Measurements from ENCODE around the gene DYNC2H1. TPM values are rescaled to one million over a fixed set of nuclear protein-coding genes. Genes with fewer than 3 reads are reported as not detected.

DYNC2H1 gene
- total RNA-seq, 2 experiments from 2014 or later: 2.8 to 3.2 TPM

DNA sequence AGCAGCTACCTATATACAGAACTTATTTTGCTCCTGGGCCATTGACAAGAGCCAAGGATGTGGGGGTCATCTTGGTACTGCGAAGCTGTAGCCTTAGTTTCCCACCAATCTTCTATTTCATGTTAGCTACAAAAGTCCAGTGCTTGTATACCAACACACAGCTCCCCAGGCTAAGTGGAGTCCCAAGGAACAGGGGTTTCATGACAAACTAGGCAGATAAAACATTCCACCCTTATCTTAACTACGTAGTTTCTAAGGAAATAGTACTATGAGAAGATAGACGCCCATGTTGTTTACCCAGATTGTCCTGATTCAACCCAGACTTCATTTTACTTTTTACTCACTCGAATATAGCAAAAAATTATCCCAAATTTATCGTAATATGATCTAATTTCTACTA, 218.5 kb downstream of the DYNC2H1 start:
- DNase-seq: no peak
- TF ChIP-seq, protein P1, sequence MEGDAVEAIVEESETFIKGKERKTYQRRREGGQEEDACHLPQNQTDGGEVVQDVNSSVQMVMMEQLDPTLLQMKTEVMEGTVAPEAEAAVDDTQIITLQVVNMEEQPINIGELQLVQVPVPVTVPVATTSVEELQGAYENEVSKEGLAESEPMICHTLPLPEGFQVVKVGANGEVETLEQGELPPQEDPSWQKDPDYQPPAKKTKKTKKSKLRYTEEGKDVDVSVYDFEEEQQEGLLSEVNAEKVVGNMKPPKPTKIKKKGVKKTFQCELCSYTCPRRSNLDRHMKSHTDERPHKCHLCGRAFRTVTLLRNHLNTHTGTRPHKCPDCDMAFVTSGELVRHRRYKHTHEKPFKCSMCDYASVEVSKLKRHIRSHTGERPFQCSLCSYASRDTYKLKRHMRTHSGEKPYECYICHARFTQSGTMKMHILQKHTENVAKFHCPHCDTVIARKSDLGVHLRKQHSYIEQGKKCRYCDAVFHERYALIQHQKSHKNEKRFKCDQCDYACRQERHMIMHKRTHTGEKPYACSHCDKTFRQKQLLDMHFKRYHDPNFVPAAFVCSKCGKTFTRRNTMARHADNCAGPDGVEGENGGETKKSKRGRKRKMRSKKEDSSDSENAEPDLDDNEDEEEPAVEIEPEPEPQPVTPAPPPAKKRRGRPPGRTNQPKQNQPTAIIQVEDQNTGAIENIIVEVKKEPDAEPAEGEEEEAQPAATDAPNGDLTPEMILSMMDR (IDR thresholded peaks at IDR 0.05): no peak
- peaks cover 5% of the 10 kb centered on the region for H3K4me1 Mint-ChIP-seq (ENCODE audit: low read depth)
- H3K4me3 ChIP-seq (ENCODE audit: low read length): no peak overlapping the region
- intact Hi-C loops (cut with DNase I, micrococcal nuclease): loop anchor here in 1 of 2 experiments (5.0 kb wide), 1 partner anchor 275 kb away; no protein-coding TSS in a partner anchor
- no peak for ATAC-seq (ENCODE audit: poor library complexity)
- no peak overlapping the region for H3K27ac Mint-ChIP-seq
- ChIA-PET CTCF (no interaction called here), POLR2A (no interaction called here)
- peaks cover 8% of the 10 kb centered on the region for H3K4me1 ChIP-seq (ENCODE audit: insufficient read depth, low read length)
- H3K36me3 Mint-ChIP-seq (ENCODE audit: low read depth): peaks cover 4% of the 10 kb centered on the region
- no peaks in the 10 kb centered on the region for H3K9me3 Mint-ChIP-seq
- H3K4me3 Mint-ChIP-seq: no peak overlapping the region
- no peaks in the 10 kb centered on the region for H3K27me3 ChIP-seq (ENCODE audit: control insufficient read depth in 1 of 2, insufficient read depth in 2 of 2, low read length in 2 of 2)
- no peaks in the 10 kb centered on the region for H3K36me3 ChIP-seq (ENCODE audit: insufficient read depth, low read length)
- peaks cover 0 to 4% of the 10 kb centered on the region in 2 experiments for H3K9me3 ChIP-seq (ENCODE audit: control insufficient read depth in 1 of 2, insufficient read depth in 1 of 2, low read length in 2 of 2)
- H3K27me3 Mint-ChIP-seq: no peaks in the 10 kb centered on the region
- H3K27ac ChIP-seq (ENCODE audit: low read depth in 1 of 2, low read length in 2 of 2): no peak overlapping the region

DNA sequence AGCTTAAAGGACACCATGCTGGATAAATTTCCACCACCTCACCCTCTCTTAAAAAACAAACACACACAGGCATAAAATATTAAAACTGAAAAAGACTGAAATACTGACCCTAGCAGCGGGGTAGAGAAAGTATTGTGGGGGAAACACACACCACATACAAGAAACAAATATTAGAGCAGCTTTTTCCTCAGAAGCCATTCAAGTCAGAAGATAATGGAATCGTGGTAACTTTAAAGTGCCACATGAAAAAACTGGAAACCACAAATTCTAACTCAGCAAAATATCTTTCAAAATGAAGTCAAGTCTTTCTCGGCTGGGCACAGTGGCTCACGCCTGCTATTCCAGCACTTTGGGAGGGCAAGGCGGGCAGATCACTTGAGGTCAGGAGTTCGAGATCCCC, 223.2 kb downstream of the DYNC2H1 start:
- Mint-ChIP-seq H3K4me1 (ENCODE audit: low read depth) (no peaks in the 10 kb centered on the region), H3K4me3 (no peak overlapping the region), H3K27ac (no peak overlapping the region), H3K36me3 (ENCODE audit: low read depth) (no peaks in the 10 kb centered on the region), H3K9me3 (no peaks in the 10 kb centered on the region), H3K27me3 (no peaks in the 10 kb centered on the region)
- ChIA-PET CTCF (interaction anchor here (0.7 kb wide), 1 partner anchor 65 kb away, joined by 3 read pairs; no protein-coding TSS in a partner anchor), POLR2A (no interaction called here)
- Histone ChIP-seq H3K9me3 (ENCODE audit: control insufficient read depth in 1 of 2, insufficient read depth in 1 of 2, low read length in 2 of 2) (no peaks in the 10 kb centered on the region), H3K27me3 (ENCODE audit: control insufficient read depth in 1 of 2, insufficient read depth in 2 of 2, low read length in 2 of 2) (no peaks in the 10 kb centered on the region), H3K4me1 (ENCODE audit: insufficient read depth, low read length) (no peaks in the 10 kb centered on the region), H3K4me3 (ENCODE audit: low read length) (no peak overlapping the region), H3K36me3 (ENCODE audit: insufficient read depth, low read length) (no peaks in the 10 kb centered on the region), H3K27ac (ENCODE audit: low read depth in 1 of 2, low read length in 2 of 2) (no peak overlapping the region)
- intact Hi-C loops (cut with DNase I, micrococcal nuclease): no loop called here
- ATAC-seq (ENCODE audit: poor library complexity): no peak
- no peak for DNase-seq
- TF ChIP-seq, protein P1 (IDR thresholded peaks at IDR 0.05): no peak

DNA sequence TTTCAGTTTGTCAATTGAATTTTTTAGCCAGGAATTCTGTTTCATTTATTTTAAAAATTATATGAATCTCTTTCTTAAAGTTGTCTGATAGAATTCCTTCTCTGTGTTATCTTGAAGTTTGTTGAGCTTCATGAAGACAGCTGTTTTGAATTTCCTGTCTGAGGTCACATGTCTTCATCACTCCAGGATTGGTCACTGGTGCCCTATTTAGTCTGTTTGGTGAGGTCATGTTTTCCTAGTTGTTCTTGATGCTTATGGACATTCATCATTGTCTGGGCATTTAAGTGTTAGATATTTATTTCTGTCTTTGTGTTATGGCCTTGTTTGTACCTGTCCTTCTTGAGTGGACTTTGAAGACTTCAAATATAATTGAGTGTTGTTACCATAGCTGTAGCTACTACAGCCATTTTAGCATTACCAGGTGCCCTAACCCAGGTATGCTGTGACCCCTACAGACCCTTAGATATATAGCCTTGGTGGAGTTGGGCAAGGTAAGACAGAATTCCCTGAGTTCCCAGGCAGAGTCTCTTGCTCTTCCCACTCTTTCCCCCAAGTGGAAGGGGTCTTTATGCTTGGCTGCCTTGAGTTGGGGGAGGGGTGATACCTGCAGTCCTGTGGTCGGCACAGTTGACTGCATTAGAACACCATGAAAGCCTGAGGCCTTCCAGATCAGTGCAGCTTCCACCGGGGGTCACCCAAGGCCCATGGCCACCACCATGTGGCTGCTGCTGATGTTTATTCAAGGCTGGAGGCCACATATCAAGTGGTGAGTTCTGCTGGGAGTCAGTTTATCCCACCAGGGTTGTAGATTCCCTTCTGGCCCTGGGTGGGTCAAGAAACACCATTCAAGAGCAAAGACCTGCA, 229.6 kb downstream of the DYNC2H1 start:
- POLR2A ChIA-PET: no interaction called here
- H3K4me3 ChIP-seq (ENCODE audit: low read length): no peak overlapping the region
- no peak for ATAC-seq (ENCODE audit: poor library complexity)
- Mint-ChIP-seq H3K27me3 (no peaks in the 10 kb centered on the region), H3K4me3 (no peak overlapping the region), H3K9me3 (no peaks in the 10 kb centered on the region), H3K36me3 (ENCODE audit: low read depth) (no peaks in the 10 kb centered on the region), H3K4me1 (ENCODE audit: low read depth) (no peaks in the 10 kb centered on the region), H3K27ac (no peak overlapping the region)
- no peaks in the 10 kb centered on the region for H3K4me1 ChIP-seq (ENCODE audit: insufficient read depth, low read length)
- H3K36me3 ChIP-seq (ENCODE audit: insufficient read depth, low read length): no peaks in the 10 kb centered on the region
- H3K27me3 ChIP-seq (ENCODE audit: control insufficient read depth in 1 of 2, insufficient read depth in 2 of 2, low read length in 2 of 2): no peaks in the 10 kb centered on the region
- H3K9me3 ChIP-seq (ENCODE audit: control insufficient read depth in 1 of 2, insufficient read depth in 1 of 2, low read length in 2 of 2): no peaks in the 10 kb centered on the region
- H3K27ac ChIP-seq (ENCODE audit: low read depth in 1 of 2, low read length in 2 of 2): no peak overlapping the region
- intact Hi-C loops (cut with DNase I, micrococcal nuclease): no loop called here
- TF ChIP-seq, protein P1 (IDR thresholded peaks at IDR 0.05): no peak
- CTCF ChIA-PET: no interaction called here
- no peak for DNase-seq

All from CD4-positive, alpha-beta T cell (primary cell).